HUDEP-2 (cell line): ENCODE data around the gene GAD1.

Experiments used
- DNase-seq, 76 experiments: peaks; one replicate each; lab custom pipeline; 2025; ENCODE audit not compliant: unreplicated experiment in 76 of 76; lab: John Stamatoyannopoulos, UW

Gene GAD1

GRCh38 chr2:170817093-170818035 lies 677 bp downstream of the GAD1 start:
- DNase-seq: peak in 39 of 76 experiments; percentile 4 to 72 (median 44)

GRCh38 chr2:170818036-170818751 lies 1.5 kb downstream of the GAD1 start:
- DNase-seq: peak in 28 of 76 experiments; percentile 10 to 72 (median 34)

GRCh38 chr2:170818752-170819470 lies 2.2 kb downstream of the GAD1 start:
- DNase-seq: peak in 4 of 76 experiments; percentile 10 to 56 (median 42)

GRCh38 chr2:170819680-170820664 lies 3.3 kb downstream of the GAD1 start:
- DNase-seq: peak in 33 of 76 experiments; percentile 10 to 59 (median 31)

GRCh38 chr2:170820757-170821530 lies 4.3 kb downstream of the GAD1 start:
- DNase-seq: peak in 69 of 76 experiments; percentile 13 to 79 (median 53)

GRCh38 chr2:170821531-170822289 lies 5.0 kb downstream of the GAD1 start:
- peak in 44 of 76 experiments; percentile 2 to 82 (median 51) for DNase-seq

GRCh38 chr2:170822290-170823087 lies 5.8 kb downstream of the GAD1 start:
- DNase-seq: peak in 62 of 76 experiments; percentile 6 to 82 (median 58)

GRCh38 chr2:170823088-170823897 lies 6.6 kb downstream of the GAD1 start:
- peak in 75 of 76 experiments; percentile 43 to 98 (median 92) for DNase-seq

GRCh38 chr2:170823898-170824215 lies 7.2 kb downstream of the GAD1 start:
- DNase-seq: peak in 3 of 76 experiments; percentile 42 to 45 (median 43)

- DNase-seq: no peak
Measured at GRCh38 chr2:170824526-170825015, 7.9 kb downstream of the GAD1 start.

- no peak for DNase-seq
Measured at GRCh38 chr2:170827841-170828532, 11.3 kb downstream of the GAD1 start.

GRCh38 chr2:170828533-170828916 lies 11.8 kb downstream of the GAD1 start:
- no peak for DNase-seq

GRCh38 chr2:170829036-170829435 lies 12.3 kb downstream of the GAD1 start:
- peak in 1 of 76 experiments; percentile 8 for DNase-seq

GRCh38 chr2:170830166-170830565 lies 13.5 kb downstream of the GAD1 start:
- DNase-seq: peak in 3 of 76 experiments; percentile 11 to 25 (median 15)

GRCh38 chr2:170831115-170831514 lies 14.4 kb downstream of the GAD1 start:
- DNase-seq: peak in 13 of 76 experiments; percentile 2 to 38 (median 19)

GRCh38 chr2:170836027-170836426 lies 19.3 kb downstream of the GAD1 start:
- peak in 4 of 76 experiments; percentile 3 to 21 (median 14) for DNase-seq
